Gastroesophageal sphincter (tissue), 4 donors: Measurements from ENCODE around the gene MBNL1. TPM values are rescaled to one million over a fixed set of nuclear protein-coding genes. Genes with fewer than 3 reads are reported as not detected.
A peak's percentile ranks its signal among the peaks of the same experiment; 100 is the strongest.

Source experiments
- ATAC-seq: fragments of 150-250 bp; one replicate; pipeline ENCODE4 v1.9.1; 2016; ENCODE audit warnings: mild to moderate bottlenecking, moderate library complexity
- H3K27ac ChIP-seq, 4 donors: fragments of 200-600 bp; sonication (generic) in 3 of 4; 1 replicate in 3 of 4; 2 replicates in 1 of 4; pipeline ENCODE4 v1.5.1; 2016 to 2019
- H3K27me3 ChIP-seq: fragments of 200-600 bp; sonication (generic); one replicate; pipeline ENCODE4 v1.5.1; 2019
- H3K36me3 ChIP-seq, 2 donors: fragments of 200-600 bp; sonication (generic); one replicate each; pipeline ENCODE4 v1.5.1; 2019; ENCODE audit warnings: control low read depth in 1 of 2
- H3K4me1 ChIP-seq, 3 donors: fragments of 200-600 bp; sonication (generic); 1 replicate in 2 of 3; 2 replicates in 1 of 3; pipeline ENCODE4 v1.5.1; 2016 to 2019; ENCODE audit warnings: control low read depth in 2 of 3
- H3K4me3 ChIP-seq, 2 donors: fragments of 200-600 bp; sonication (generic); one replicate each; pipeline ENCODE4 v1.5.1; 2019; ENCODE audit warnings: mild to moderate bottlenecking in 1 of 2, moderate library complexity in 1 of 2
- H3K9me3 ChIP-seq, 3 donors: fragments of 200-600 bp; sonication (generic); one replicate each; pipeline ENCODE4 v1.5.1; 2017 to 2019; ENCODE audit warnings: control low read depth in 2 of 3
- EP300 ChIP-seq: sonication (generic); formaldehyde crosslinking; IDR thresholded peaks from one replicate; pipeline ENCODE4 v1.6.1; 2017; ENCODE audit warnings: antibody characterized with exemption, mild to moderate bottlenecking
- POLR2A ChIP-seq, 2 donors: fragments of 450-650 bp; IDR thresholded peaks; one replicate each; pipeline ENCODE4 v1.6.1; 2017; ENCODE audit warnings: antibody characterized with exemption in 2 of 2, mild to moderate bottlenecking in 2 of 2, moderate library complexity in 1 of 2
- POLR2AphosphoS5 ChIP-seq: sonication (generic); formaldehyde crosslinking; IDR thresholded peaks from one replicate; pipeline ENCODE4 v1.6.1; 2017; ENCODE audit warnings: antibody characterized with exemption
- WGBS, 2 donors: methylation state at CpG; one replicate each; pipeline ENCODE4 v1.1.5; 2018; ENCODE audit warnings: low coverage in 1 of 2; 5-methylcytosine and 5-hydroxymethylcytosine counted together
- total RNA-seq, 4 donors: library from RNA; depleted of rRNA; stranded (reverse); fragments of >200 nt; gene quantifications; one replicate each; pipeline ENCODE4 v1.1.0, GENCODE V29; 2016
- TF ChIP-seq, protein P1 (sequence below), 4 experiments: fragments of 200-600 bp in 2 of 4; fragments of 450-650 bp in 2 of 4; sonication (generic) in 1 of 4; IDR thresholded peaks; one replicate each; pipeline ENCODE4 v1.5.1; 2017 to 2019; ENCODE audit warnings: antibody characterized with exemption in 4 of 4, mild to moderate bottlenecking in 2 of 4, moderate library complexity in 2 of 4

MBNL1 gene
- total RNA-seq, 4 donors from 2014 or later, result 623 to 745 (median 684) TPM

DNA sequence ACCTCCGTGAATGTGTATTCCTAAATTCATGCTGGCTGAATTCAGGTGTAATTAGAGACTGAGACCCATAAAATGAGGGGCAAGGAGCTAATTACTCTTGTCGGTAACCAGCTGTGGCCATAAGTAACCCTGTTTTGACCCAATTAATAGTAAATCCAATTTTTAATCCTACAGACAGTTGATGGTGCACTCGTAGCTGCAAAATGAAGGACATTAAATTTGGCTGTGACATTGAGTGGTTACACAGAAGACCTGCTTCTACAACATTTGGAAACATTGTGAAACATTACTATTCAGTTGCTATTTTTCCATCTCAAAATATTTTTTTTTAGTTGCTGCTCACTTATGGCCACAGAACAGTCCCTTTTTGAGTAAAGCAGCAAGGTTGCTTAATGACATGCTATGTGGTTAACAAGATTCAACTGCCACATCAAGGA is 33.0 kb downstream of the MBNL1 start:
- peak; percentile 29 for ATAC-seq
- Histone ChIP-seq H3K4me3 (peak overlapping the region; percentile 49 to 73), H3K27me3 (no peaks in the 10 kb centered on the region), H3K27ac (peak overlapping the region; percentile 78 to 89 (median 84)), H3K36me3 (peaks cover 0 to 6% of the 10 kb centered on the region in 2 donors), H3K4me1 (peaks cover 25 to 94% (median 27%) of the 10 kb centered on the region in 3 donors), H3K9me3 (no peaks in the 10 kb centered on the region)
- WGBS, 2 donors, result 14 to 31% methylated on average over 3 of the region's 3 CpGs
- TF ChIP-seq POLR2A (IDR thresholded peaks at IDR 0.05) (no peak), EP300 (no peak), POLR2AphosphoS5 (no peak)
- TF ChIP-seq, protein P1, sequence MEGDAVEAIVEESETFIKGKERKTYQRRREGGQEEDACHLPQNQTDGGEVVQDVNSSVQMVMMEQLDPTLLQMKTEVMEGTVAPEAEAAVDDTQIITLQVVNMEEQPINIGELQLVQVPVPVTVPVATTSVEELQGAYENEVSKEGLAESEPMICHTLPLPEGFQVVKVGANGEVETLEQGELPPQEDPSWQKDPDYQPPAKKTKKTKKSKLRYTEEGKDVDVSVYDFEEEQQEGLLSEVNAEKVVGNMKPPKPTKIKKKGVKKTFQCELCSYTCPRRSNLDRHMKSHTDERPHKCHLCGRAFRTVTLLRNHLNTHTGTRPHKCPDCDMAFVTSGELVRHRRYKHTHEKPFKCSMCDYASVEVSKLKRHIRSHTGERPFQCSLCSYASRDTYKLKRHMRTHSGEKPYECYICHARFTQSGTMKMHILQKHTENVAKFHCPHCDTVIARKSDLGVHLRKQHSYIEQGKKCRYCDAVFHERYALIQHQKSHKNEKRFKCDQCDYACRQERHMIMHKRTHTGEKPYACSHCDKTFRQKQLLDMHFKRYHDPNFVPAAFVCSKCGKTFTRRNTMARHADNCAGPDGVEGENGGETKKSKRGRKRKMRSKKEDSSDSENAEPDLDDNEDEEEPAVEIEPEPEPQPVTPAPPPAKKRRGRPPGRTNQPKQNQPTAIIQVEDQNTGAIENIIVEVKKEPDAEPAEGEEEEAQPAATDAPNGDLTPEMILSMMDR (IDR thresholded peaks at IDR 0.05), result no peak

DNA sequence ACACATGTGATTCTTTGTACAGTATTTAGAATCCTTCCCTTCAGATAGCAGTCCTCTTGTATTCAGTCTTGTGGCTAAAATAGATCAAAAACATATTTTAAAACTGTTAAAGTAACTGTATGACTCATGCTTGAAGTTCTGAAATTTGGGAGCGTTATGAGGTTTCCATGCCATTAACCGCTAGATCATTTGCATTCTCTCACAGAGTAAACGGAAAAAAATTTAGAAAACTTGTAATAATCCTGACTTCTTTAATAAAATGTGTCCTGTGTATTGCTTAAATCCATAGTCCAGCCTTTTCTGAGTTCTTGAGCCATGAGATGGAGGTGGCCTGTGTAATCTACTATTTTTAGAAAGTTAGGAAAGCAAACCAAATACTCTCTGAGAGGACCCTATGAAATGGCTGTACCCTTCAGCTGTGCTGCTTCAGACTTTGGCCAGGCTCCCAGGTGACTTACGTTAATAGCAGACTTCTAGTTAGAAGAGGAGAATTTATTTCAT is 33.8 kb downstream of the MBNL1 start:
- peaks cover 0 to 6% of the 10 kb centered on the region in 2 donors for H3K36me3 ChIP-seq
- H3K27me3 ChIP-seq, result no peaks in the 10 kb centered on the region
- peak overlapping the region; percentile 73 to 89 (median 84) for H3K27ac ChIP-seq
- H3K4me1 ChIP-seq, result peaks cover 31 to 94% (median 32%) of the 10 kb centered on the region in 3 donors
- no peaks in the 10 kb centered on the region for H3K9me3 ChIP-seq
- ATAC-seq, result peak; percentile 74
- H3K4me3 ChIP-seq, result peak overlapping the region; percentile 49 to 73
- 4 to 6% methylated on average over 4 of the region's 4 CpGs for whole genome bisulfite sequencing, 2 donors
- TF ChIP-seq EP300 (no peak), POLR2A (IDR thresholded peaks at IDR 0.05) (no peak), POLR2AphosphoS5 (peak; percentile 53)
- TF ChIP-seq, protein P1 (IDR thresholded peaks at IDR 0.05), result no peak

GRCh38 chr3:152304160-152304559 is 35.4 kb downstream of the MBNL1 start:
- peaks cover 0 to 6% of the 10 kb centered on the region in 2 donors for H3K36me3 ChIP-seq
- no peak for TF ChIP-seq POLR2A (IDR thresholded peaks at IDR 0.05)
- no peak for TF ChIP-seq POLR2AphosphoS5
- TF ChIP-seq, protein P1 (IDR thresholded peaks at IDR 0.05), result no peak
- no peak for TF ChIP-seq EP300
- peak overlapping the region; percentile 10 to 49 for H3K4me3 ChIP-seq
- H3K27me3 ChIP-seq, result no peaks in the 10 kb centered on the region
- H3K4me1 ChIP-seq, result peaks cover 38 to 94% (median 38%) of the 10 kb centered on the region in 3 donors
- no peaks in the 10 kb centered on the region for H3K9me3 ChIP-seq
- ATAC-seq, result no peak
- peak overlapping the region; percentile 45 to 89 (median 84) for H3K27ac ChIP-seq

- Histone ChIP-seq H3K27me3 (no peaks in the 10 kb centered on the region), H3K4me3 (peak overlapping the region in 1 of 2 donors; percentile 49), H3K9me3 (no peaks in the 10 kb centered on the region), H3K36me3 (no peaks in the 10 kb centered on the region), H3K27ac (peak overlapping the region; percentile 64 to 89 (median 84)), H3K4me1 (peaks cover 37 to 94% (median 38%) of the 10 kb centered on the region in 3 donors)
- ATAC-seq, result no peak
- TF ChIP-seq EP300 (no peak), POLR2A (IDR thresholded peaks at IDR 0.05) (no peak), POLR2AphosphoS5 (no peak)
- TF ChIP-seq, protein P1 (IDR thresholded peaks at IDR 0.05), result no peak
- WGBS, 2 donors, result 40 to 51% methylated on average over 2 of the region's 2 CpGs
Measured at GRCh38 chr3:152305075-152305474, 36.3 kb downstream of the MBNL1 start.

GRCh38 chr3:152307829-152308474 is 39.2 kb downstream of the MBNL1 start:
- Histone ChIP-seq H3K4me3 (no peak overlapping the region), H3K36me3 (no peaks in the 10 kb centered on the region), H3K9me3 (no peaks in the 10 kb centered on the region), H3K4me1 (peaks cover 40 to 90% (median 41%) of the 10 kb centered on the region in 3 donors), H3K27me3 (no peaks in the 10 kb centered on the region), H3K27ac (peak overlapping the region; percentile 77 to 92 (median 84))
- peak; percentile 73 for ATAC-seq
- 17 to 45% methylated on average over 1 of the region's 1 CpG for WGBS, 2 donors
- TF ChIP-seq, protein P1 (IDR thresholded peaks at IDR 0.05), result no peak
- no peak for TF ChIP-seq POLR2A (IDR thresholded peaks at IDR 0.05)
- TF ChIP-seq POLR2AphosphoS5, result no peak
- TF ChIP-seq EP300, result no peak
